Thoracic aorta (tissue), 2 donors: Measurements from ENCODE around the gene PTGDR2. TPM values are rescaled to one million over a fixed set of nuclear protein-coding genes. Genes with fewer than 3 reads are reported as not detected.

Source experiments
- ATAC-seq: fragments of 150-250 bp; one replicate; pipeline ENCODE4 v1.8.0; 2017; ENCODE audit warnings: low read depth; ENCODE audit not compliant: insufficient number of reproducible peaks, low FRiP score
- DNase-seq: peaks from one replicate; pipeline ENCODE4 v3.0.0-alpha.2; 2020; ENCODE audit warnings: low spot score
- H3K27ac ChIP-seq, 2 donors: fragments of 200-600 bp; sonication (generic); 1 replicate in 1 of 2; 2 replicates in 1 of 2; pipeline ENCODE4 v1.5.1; 2016; ENCODE audit warnings: mild to moderate bottlenecking in 2 of 2, moderate library complexity in 2 of 2
- H3K27me3 ChIP-seq: fragments of 200-600 bp; sonication (generic); replicated peaks from 2 replicates; pipeline ENCODE4 v1.6.0; 2016; ENCODE audit warnings: mild to moderate bottlenecking; ENCODE audit not compliant: insufficient read depth
- H3K36me3 ChIP-seq: fragments of 200-600 bp; sonication (generic); one replicate; pipeline ENCODE4 v1.5.1; 2016
- H3K4me1 ChIP-seq, 2 donors: fragments of 200-600 bp; sonication (generic); 1 replicate in 1 of 2; 2 replicates in 1 of 2; pipeline versions ENCODE4 v1.5.1 to v1.6.0; 2016; ENCODE audit warnings: low read depth in 2 of 2, mild to moderate bottlenecking in 1 of 2; ENCODE audit not compliant: control insufficient read depth in 1 of 2
- H3K4me3 ChIP-seq: fragments of 200-600 bp; sonication (generic); 2 replicates; pipeline ENCODE4 v1.5.1; 2016; ENCODE audit warnings: mild to moderate bottlenecking
- H3K9me3 ChIP-seq: fragments of 200-600 bp; sonication (generic); 2 replicates; pipeline ENCODE4 v1.5.1; 2016
- total RNA-seq, 2 donors: library from RNA; depleted of rRNA; stranded (reverse); fragments of >200 nt; gene quantifications; one replicate each; pipeline versions ENCODE4 v1.1.0 to v1.2.3, GENCODE V29; 2016
- TF ChIP-seq, protein P1 (sequence below): fragments of 200-600 bp; sonication (generic); IDR thresholded peaks from one replicate; pipeline ENCODE4 v1.5.1; 2019; ENCODE audit warnings: antibody characterized with exemption

The PTGDR2 gene
- total RNA-seq, 2 donors from 2014 or later: 0.21 to 0.68 TPM

DNA sequence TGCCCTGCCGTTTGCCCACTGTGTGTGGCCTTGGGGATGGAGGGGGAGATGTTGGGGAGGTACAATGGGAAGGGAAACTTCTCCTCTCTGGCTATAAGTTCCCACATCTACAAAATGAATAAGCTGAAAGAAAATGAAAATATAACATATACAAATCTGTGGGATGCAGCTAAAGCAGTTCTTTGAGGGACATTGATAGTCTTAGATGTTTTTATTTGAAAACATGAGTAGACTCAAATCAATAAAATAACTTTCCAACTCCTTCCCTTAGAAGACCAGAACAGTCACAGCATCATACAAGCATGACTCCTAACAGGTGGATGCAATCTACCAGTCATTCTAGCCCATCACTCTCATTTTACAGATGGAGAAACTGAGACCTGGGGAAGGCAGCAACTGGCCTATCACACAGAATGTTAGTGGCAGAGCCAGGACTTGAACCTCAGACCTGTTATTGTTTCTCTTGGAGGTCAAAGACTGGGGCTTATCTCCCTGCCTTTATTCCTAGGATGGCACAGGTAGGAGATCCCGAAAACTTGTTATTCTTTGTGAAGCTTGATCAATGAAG, 39.1 kb downstream of the PTGDR2 start:
- Histone ChIP-seq H3K9me3 (peaks cover 8% of the 10 kb centered on the region), H3K36me3 (no peaks in the 10 kb centered on the region), H3K4me3 (no peak overlapping the region), H3K27me3 (no peaks in the 10 kb centered on the region), H3K27ac (no peak overlapping the region), H3K4me1 (no peaks in the 10 kb centered on the region)
- DNase-seq (no peak), ATAC-seq (no peak)
- TF ChIP-seq, protein P1, sequence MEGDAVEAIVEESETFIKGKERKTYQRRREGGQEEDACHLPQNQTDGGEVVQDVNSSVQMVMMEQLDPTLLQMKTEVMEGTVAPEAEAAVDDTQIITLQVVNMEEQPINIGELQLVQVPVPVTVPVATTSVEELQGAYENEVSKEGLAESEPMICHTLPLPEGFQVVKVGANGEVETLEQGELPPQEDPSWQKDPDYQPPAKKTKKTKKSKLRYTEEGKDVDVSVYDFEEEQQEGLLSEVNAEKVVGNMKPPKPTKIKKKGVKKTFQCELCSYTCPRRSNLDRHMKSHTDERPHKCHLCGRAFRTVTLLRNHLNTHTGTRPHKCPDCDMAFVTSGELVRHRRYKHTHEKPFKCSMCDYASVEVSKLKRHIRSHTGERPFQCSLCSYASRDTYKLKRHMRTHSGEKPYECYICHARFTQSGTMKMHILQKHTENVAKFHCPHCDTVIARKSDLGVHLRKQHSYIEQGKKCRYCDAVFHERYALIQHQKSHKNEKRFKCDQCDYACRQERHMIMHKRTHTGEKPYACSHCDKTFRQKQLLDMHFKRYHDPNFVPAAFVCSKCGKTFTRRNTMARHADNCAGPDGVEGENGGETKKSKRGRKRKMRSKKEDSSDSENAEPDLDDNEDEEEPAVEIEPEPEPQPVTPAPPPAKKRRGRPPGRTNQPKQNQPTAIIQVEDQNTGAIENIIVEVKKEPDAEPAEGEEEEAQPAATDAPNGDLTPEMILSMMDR: no peak

DNA sequence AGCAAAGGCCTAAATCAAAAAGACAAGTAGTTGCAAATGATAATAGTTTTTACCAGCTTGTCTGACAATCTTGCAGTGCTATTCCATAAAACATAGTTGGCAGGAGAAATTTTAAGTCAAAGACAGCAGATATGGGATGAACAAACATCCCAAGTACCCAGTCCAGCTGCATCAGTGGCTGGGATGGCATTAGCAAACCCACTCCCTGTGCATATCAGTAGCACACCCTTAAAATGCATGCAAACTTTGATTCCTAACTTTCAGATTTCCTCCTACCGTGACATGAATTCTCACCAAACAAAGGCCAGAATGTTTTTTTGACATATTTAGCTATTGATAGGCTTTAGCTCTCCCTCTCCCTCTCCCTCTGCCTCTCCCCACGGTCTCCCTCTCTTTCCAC, 41.6 kb downstream of the PTGDR2 start:
- H3K9me3 ChIP-seq: peaks cover 8% of the 10 kb centered on the region
- H3K27me3 ChIP-seq: no peaks in the 10 kb centered on the region
- no peaks in the 10 kb centered on the region for H3K36me3 ChIP-seq
- TF ChIP-seq, protein P1: no peak
- no peak overlapping the region for H3K27ac ChIP-seq
- DNase-seq: no peak
- ATAC-seq: no peak
- no peak overlapping the region for H3K4me3 ChIP-seq
- H3K4me1 ChIP-seq: no peaks in the 10 kb centered on the region

DNA sequence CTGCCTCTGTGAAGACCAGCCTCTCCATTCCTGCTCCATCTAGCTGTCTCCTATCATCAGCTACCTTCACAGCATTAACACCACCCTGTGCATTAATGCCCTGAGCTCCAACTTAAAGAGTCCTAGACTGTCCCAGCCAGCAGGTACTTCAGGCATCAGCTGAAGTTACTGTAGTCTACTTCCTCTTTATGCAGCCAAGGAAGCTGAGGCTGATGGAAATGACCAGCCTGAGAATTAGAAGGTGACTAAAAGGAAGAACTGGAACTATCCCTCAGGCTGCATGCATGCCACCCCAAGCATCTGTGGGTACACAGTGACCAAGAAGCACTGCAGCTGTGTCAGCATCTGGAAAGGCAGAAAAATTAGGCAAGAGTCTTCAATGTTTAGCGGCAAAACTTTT, 42.4 kb downstream of the PTGDR2 start:
- peaks cover 8% of the 10 kb centered on the region for H3K9me3 ChIP-seq
- no peaks in the 10 kb centered on the region for H3K27me3 ChIP-seq
- DNase-seq (no peak), ATAC-seq (no peak)
- TF ChIP-seq, protein P1: no peak
- no peak overlapping the region for H3K27ac ChIP-seq
- H3K36me3 ChIP-seq: no peaks in the 10 kb centered on the region
- no peak overlapping the region for H3K4me3 ChIP-seq
- no peaks in the 10 kb centered on the region for H3K4me1 ChIP-seq

DNA sequence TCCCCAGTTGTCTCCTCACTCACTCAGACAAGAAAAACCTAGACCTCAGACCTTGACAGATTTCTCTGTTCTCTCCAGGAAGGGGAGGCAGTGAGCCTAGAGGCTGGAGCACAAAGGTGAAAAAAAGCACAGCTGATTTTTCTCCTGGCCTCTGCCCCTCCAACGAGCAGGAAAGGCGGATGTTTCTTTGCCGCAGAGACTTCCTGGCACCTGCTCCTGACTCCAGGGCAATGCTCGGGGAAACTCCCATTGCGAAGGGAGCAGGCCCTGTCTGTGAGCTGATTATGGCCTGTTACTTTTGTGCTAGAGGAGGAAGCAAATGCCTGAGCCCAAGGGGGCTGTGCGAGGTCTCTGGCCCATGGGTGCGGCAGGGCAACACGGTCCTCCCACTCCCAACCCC, 45.2 kb downstream of the PTGDR2 start:
- H3K36me3 ChIP-seq: no peaks in the 10 kb centered on the region
- H3K4me1 ChIP-seq: no peaks in the 10 kb centered on the region
- TF ChIP-seq, protein P1: no peak
- no peak overlapping the region for H3K27ac ChIP-seq
- DNase-seq (no peak), ATAC-seq (no peak)
- no peaks in the 10 kb centered on the region for H3K9me3 ChIP-seq
- H3K27me3 ChIP-seq: no peaks in the 10 kb centered on the region
- no peak overlapping the region for H3K4me3 ChIP-seq

DNA sequence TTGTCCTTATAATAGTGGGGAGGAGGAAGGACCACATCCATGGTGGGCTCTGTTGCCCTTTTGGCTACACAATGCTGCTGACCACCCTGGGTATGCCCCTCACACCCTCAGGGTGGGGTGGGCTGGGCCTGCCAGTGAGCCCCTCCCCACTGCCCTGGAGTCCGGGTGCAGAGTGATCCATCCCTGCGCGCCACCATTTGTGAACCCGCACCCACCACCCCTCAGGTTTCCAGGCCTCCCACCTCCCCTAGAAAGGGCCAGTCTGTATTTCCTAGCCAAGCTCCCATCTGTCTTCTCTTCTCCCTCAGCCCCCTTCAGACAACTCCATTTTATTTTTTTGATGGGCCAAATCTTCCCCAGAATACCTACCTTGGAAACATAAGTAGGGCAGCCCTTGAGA, 45.6 kb downstream of the PTGDR2 start:
- Histone ChIP-seq H3K27ac (no peak overlapping the region), H3K36me3 (no peaks in the 10 kb centered on the region), H3K4me3 (no peak overlapping the region), H3K27me3 (no peaks in the 10 kb centered on the region), H3K4me1 (no peaks in the 10 kb centered on the region), H3K9me3 (no peaks in the 10 kb centered on the region)
- DNase-seq: no peak
- no peak for ATAC-seq
- TF ChIP-seq, protein P1: no peak
